ENCODE measurements around the gene PPP2R3B.

PPP2R3B gene

GRCh38 chrX:302975-303374 lies 83.7 kb downstream of the PPP2R3B start:
- no peak overlapping the region for H3K4me3 ChIP-seq (ENCODE audit: control insufficient read depth, low read depth, low read length)
- no peak for TF ChIP-seq CTCF (conservative IDR thresholded peaks at IDR 0.05; ENCODE audit: control insufficient read depth, insufficient read depth, low read depth, low read length)
- no peak for DNase-seq (ENCODE audit: low read depth)

- H3K4me3 ChIP-seq (ENCODE audit: control insufficient read depth, low read depth, low read length): no peak overlapping the region
- no peak for TF ChIP-seq CTCF (conservative IDR thresholded peaks at IDR 0.05; ENCODE audit: control insufficient read depth, insufficient read depth, low read depth, low read length)
- no peak for DNase-seq (ENCODE audit: low read depth)
Observed at GRCh38 chrX:300334-300733, 86.4 kb downstream of the PPP2R3B start.

DNA sequence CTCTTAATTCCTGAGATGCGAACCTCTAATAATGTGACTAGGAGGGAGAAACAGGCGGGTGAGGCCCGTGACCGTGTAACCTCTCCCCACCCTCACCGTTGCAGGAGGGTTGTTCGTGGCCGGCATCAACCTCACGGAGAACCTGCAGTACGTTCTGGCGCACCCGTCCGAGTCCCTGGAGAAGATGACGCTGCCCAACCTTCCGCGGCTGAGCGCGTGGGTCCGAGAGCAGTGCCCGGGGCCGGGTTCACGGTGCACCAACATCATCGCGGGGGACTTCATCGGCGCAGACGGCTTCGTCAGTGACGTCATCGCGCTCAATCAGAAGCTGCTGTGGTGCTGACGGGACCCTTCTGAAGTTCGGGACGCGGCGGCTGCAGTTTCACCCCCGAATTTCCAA lies 87.7 kb downstream of the PPP2R3B start:
- no peak for TF ChIP-seq CTCF (conservative IDR thresholded peaks at IDR 0.05; ENCODE audit: control insufficient read depth, insufficient read depth, low read depth, low read length)
- no peak overlapping the region for H3K4me3 ChIP-seq (ENCODE audit: control insufficient read depth, low read depth, low read length)
- DNase-seq (ENCODE audit: low read depth): no peak

- DNase-seq (ENCODE audit: low read depth): no peak
- no peak for TF ChIP-seq CTCF (conservative IDR thresholded peaks at IDR 0.05; ENCODE audit: control insufficient read depth, insufficient read depth, low read depth, low read length)
Observed at GRCh38 chrX:295136-295535, 91.6 kb downstream of the PPP2R3B start.

GRCh38 chrX:292900-293897 lies 93.5 kb downstream of the PPP2R3B start:
- no peak for TF ChIP-seq CTCF (conservative IDR thresholded peaks at IDR 0.05; ENCODE audit: control insufficient read depth, insufficient read depth, low read depth, low read length)
- no peak overlapping the region for H3K4me3 ChIP-seq (ENCODE audit: control insufficient read depth, low read depth, low read length)
- DNase-seq (ENCODE audit: low read depth): no peak

More at GRCh38 chrX:295136-295535, 91.6 kb downstream of the PPP2R3B start:
- no peak overlapping the region for H3K4me3 ChIP-seq (ENCODE audit: control insufficient read depth, low read depth, low read length)

DNA sequence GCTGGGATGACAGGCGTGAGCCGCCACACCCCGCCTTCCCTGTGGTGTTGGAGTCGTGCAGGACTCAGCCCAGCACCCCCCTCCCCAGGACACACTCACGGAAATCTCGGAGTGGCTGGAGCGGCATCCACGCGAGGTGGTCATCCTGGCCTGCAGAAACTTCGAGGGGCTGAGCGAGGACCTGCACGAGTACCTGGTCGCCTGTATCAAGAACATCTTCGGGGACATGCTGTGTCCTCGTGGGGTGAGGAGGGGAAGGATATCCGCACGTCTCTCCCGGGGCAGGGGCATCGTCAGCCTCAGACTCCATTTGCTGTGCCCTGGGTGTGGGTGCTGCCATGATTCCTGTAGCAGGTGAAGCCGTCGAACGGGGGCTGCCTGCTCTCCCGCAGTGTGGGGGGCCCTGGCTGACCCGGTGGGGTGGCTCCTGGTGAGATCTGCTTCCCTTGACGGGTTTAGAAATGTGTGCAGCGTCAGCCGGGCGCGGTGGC lies 95.3 kb downstream of the PPP2R3B start:
- TF ChIP-seq CTCF (conservative IDR thresholded peaks at IDR 0.05; ENCODE audit: control insufficient read depth, insufficient read depth, low read depth, low read length): no peak
- no peak overlapping the region for H3K4me3 ChIP-seq (ENCODE audit: control insufficient read depth, low read depth, low read length)
- no peak for DNase-seq (ENCODE audit: low read depth)

All from fibroblast of mammary gland (primary cell).